Fibroblast of skin of abdomen (primary cell): ENCODE data around the gene GBP2.
"Not testable (repeated sequence)": the region's sequence is repeated elsewhere in the genome, so short reads cannot be mapped to it uniquely, and the experiment has no call there.

Experiments
- DNase-seq: peaks from one replicate; pipeline ENCODE4 v3.0.0-alpha.2; 2013

Gene GBP2

DNA sequence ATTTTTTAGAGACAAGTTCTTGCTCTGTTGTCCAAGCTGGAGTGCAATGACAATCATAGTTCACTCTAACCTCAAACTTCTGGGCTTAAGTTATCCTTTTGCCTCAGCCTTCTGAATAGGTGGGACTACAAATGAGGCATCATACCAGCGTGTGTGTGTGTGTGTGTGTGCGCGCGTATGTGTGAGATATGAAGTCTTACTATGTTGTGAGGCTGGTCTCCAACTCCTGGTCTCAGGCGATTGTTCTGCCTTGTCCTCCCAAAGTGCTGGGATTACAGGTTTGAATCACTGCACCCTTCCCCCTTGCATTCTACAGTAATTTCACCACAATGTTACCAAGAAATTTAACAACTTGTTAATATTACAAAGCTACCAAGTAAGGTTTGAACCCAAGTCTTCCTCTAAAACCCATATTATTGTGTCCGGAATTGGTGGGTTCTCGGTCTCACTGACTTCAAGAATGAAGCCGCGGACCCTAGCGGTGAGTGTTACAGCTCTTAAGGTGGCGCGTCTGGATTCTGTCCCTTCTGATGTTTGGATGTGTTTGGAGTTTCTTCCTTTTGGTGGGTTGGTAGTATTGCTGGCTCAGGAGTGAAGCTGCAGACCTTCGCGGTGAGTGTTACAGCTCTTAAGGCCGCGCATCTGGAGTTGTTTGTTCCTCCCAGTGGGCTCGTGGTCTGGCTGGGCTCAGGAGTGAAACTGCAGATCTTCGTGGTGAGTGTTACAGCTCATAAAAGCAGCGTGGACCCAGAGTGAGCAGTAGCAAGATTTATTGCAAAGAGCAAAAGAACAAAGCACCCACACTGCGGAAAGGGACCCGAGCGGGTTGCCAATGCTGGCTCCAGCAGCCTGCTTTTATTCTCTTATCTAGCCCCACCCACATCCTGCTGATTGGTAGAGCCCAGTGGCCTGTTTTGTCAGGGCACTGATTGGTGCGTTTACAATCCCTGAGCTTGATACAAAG lies 970 bp upstream of the GBP2 start:
- DNase-seq = not testable (repeated sequence)

DNA sequence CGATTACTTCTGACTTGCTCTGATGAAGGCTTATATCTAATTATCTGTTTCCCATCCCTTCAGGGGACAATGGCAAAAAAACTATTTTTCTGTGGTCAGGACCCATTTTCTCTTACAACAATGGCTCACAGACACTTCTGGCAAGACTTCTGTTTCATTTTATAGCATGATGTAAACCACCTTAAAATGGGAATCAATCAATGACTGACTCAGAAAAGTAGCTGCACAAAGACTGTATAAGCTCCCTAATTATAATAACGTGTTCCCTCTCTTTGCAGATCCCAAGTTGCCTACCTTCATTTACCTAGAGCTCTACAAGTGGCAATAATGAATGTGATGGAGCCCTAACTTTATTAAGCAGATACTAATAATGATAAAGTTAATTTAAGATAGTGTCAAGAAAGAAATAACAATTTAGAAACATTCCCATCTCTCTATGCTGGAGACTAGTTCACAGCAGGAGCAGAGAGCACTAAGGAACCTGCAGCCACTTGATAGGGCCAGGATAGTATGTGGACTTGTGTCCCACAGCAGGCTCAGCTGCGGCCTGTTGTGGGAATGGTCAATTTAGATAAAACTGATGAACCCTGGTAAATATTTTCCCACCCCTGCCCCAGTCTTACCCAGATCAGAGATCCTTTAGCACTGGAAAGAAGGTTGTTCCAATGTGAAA lies 538 bp downstream of the GBP2 start:
- DNase-seq = peak; percentile 4

DNA sequence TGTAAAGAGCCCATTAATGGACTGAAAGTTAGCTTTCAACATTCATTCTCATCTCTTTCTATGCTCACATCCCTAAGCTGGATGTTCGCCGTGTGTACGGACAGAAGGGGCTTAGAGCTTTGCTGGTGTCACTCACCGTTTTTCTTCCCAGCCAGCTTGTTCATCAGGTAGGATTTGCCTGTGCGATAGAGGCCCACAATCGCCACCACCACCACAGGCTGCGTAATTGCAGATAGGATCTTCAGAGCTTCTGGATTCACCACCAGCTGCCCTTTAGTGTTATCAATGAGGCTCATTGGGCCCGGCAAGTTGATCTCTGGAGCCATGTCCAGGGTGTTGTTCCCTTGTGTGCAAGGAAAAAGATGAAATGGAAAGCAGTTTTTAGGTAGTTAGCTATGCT lies 4.3 kb downstream of the GBP2 start:
- no peak for DNase-seq

DNA sequence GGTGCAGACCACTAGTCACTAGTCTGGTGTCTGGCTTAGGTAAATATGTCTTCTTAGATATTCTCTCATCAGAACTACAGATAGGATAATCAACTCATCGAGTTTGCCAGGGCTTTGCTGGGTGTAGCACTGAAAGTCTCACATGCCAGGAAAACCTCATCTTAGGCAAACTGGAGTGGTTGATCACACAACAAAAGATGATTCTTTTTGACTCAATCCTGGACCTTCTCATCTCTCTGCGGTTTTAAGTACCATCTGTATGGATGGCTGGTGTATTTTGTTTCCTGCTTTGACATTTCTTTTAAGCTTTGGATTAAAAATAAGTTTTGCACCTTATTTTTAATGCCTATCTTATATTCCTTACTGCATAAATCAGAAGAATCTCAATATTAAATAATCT lies 11.3 kb downstream of the GBP2 start:
- DNase-seq = no peak

DNA sequence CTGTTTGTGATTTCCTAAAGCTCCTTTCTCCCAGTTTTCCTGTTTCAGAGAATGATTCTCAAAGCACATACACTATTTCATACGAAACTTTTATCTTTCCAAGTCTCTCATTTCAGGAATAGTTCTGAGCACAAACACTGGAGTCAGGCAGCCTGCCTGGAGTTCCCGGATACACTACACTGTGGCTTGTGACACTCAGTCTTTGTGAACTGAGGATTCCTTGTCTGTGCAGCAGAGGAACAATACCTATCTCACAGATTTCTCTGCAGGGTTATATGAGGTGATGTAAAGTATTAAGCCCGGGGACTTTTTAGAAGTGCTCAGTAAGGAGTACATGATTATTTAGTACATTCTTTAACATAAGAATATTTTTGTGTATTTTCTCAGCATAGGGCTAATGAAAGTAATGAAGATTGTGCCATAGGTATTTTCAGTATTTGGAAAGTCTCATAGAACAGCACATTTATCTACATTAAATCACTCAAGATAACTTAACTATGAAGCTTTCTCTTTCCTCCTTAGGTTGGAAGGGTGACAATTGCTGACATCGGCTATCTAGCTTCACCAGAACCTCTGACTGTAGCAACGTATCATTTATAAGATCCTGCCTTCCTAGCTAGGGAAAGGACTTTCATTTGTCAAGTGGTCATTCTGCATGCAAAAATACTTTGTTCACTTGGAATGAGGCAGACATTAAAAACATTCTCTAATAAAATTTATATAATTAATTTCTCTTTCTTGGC lies 12.9 kb downstream of the GBP2 start:
- DNase-seq = no peak

DNA sequence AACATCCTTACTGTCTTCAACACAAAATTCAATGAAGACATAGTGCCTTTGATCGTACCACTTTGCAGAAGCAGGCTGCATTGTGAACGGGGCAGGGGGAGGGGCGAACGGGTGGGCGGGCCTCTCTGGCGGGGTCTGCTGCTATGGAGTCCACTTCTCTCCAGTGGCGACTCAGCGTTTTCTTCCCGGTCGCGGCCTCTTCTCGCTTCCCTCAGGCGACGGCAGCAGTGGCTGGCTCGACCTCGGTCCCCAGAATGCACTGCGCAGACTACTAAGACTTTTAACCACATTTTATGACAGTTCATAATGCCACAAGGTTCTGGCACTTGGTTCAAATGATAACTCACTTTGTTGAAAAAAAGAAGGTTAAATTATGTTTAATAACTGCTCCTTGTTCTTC lies 21.2 kb downstream of the GBP2 start:
- no peak for DNase-seq

DNA sequence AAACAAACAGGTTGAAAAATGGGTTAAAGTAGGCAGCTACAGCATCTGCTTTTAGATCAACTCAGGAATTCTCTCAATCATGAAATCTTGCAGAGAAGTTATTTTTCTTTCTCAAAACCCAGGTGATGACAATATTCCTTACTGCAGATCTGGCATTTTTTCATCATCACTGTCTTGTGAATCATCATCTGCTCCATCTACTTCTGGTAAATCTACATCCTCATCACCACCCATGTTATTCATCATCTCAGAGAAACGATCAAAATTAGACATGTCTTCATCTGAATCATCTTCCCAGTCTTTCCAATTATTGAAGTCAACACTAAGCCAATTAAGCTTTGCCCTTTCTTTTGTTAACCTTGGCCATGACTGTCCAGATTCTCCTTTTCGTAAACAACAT lies 21.8 kb downstream of the GBP2 start:
- DNase-seq = peak; percentile 62

DNA sequence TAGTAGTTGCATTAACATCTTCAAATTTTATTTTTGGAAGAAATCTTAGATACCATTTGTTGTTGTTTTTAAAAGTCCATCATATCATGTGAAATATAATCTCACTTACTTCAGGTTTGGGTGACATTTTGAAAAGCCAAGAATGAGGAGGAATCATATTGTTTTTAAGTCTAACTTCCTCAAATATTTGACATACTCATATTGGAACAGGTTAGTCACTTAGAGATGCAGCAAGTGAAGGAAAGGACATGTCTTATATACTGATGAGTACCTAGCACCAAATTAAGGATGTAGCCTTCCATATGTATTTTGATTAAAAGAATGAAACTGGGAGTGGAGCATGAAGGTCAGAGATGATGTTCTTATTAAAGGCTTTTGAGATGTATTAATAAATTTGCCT lies 23.9 kb downstream of the GBP2 start:
- no peak for DNase-seq

DNA sequence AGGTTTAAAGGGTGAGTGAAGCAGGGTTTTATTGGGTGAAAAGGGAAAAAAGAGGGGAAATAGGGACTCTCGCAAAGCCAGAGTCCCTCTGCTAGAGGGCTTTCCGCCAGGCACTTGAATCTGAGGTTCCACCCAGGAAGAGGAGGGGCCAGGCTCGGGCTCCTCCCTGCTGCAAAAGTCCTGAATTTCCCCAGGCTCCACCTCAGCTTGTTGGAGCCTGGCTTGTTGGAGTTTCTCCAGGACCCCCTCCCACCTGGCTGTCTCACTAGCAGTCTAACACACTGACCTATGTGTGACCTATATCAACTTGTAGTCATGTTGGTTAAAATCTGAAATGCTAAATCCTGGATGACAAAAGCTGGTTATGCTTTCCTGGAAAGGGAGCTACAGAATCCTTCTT lies 25.5 kb downstream of the GBP2 start:
- DNase-seq = no peak

DNA sequence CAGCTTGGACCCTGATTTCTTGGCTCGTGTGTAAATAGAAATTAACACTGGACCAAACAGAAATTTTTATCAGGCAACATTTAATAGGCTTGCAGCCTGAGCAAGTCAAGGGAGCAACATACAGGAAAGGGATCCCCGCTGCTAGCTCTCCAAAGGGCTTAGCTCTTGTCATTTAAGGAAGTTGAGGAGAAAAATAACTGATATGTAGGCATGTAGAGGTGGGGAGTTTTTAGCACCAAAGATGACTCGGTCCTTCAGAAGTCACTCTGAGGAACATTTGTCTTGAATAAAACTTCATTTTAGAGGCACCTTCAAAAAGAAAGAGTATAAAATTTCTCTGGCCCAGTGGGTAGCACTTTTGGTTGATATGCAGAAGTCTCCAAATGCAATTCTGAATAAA lies 27.1 kb downstream of the GBP2 start:
- no peak for DNase-seq

DNA sequence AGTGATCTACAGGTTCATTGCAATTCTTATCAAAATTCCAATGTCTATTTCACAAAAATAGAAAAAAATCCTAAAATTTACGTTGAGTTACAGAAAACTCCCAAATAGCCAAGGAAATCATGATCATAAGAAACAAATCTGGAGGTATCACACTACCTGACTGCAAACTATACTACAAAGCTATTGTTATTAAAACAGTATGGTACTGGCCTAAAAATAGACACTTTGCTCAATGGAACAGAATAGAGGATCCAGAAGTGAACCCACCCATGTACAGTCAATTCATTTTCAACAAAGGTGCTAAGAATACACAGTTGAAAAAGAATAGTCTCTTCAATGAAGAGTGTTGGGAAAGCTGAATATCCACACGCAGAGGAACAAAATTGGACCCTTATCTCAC lies 30.2 kb downstream of the GBP2 start:
- no peak for DNase-seq

DNA sequence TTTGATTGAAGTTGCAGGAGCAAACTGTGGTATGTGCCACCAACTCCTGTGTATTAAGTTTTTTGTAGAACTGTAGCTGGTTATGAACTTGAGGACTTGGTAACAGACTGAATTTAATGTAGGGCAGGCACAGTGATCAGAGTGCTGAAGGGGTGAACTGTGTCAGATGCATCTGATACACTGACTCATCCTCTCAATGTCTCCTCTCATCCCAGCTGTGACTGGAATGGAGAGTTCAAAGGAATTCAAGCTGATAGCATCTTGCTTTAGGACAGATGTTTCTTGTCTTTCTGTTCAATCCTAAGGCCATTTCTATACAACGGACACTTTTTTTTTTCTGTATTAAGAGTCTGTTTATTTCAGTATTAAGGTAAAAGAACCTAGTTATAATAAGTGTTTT lies 36.0 kb downstream of the GBP2 start:
- no peak for DNase-seq

DNA sequence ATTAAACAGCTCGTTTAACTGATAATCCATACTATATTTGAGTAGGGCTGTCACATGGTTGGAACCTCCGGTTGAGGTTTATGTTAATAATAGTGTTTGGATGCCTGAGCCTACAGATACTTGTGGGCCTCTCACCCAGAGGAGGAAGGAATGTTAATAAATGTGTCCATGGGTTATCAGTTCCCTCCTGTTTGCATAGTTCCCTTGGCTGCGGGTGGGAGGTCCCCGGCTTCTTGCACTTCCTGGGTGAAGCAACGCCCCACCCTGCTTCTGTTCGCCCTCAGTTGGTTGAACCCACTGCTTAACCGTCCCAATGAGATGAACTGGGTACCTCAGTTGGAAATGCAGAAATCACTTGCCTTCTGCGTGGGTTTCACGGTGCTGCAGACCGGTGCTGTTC lies 37.3 kb downstream of the GBP2 start:
- no peak for DNase-seq

DNA sequence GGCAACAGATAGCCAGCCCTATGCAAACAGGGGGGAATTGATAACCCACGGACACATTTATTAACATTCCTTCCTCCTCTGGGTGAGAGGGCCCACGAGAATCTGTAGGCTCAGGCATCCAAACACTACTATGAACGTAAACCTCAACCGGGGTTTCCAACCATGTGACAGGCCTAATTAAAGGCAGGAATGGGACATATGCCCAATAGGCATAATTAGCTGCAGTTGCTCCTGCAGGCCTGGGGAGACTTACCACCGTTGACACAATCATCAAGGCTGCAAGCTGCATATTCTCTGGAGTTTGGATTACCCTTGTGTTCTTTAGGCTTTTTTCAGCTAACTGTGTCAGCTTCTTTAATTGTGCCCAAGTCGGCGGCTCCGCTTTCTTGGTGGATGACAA lies 38.7 kb downstream of the GBP2 start:
- DNase-seq = peak; percentile 52

DNA sequence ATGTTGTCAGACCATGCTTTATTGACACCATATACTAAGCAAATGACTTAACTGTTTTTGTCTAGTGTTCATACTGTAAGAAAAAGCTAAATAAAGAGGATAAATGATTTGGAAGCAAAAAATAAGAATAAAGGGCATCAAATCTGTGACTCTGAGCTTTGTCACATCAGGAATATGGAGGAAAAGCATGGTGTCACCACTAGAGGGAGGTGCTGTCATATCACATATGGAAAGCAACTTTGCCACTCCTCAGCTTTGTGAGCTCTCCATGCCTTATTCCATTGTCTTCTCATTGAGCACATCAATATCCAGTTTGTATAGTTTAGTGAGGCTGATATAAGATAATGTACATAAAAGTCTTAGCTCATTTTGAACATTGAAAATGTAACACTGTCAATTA lies 40.1 kb downstream of the GBP2 start:
- no peak for DNase-seq

DNA sequence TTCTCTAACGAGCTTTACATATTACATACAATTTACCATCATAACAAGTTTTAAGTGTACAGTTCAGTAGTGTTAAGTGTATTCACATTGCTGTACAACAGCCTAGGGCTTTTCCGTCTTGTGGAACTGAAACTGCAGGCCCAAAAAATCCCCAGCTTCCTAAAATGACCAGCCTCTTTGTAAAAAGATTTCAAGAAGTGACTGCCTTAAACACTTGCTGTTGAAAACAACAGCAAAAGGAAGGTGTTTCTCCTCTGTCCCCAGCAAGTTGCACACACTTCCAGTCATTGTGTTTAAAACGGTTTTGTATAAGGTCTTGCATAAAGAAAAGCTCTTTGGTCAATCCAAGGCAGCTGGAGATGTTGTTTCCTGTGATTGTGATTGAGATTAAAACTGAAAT lies 44.9 kb downstream of the GBP2 start:
- DNase-seq = no peak

DNA sequence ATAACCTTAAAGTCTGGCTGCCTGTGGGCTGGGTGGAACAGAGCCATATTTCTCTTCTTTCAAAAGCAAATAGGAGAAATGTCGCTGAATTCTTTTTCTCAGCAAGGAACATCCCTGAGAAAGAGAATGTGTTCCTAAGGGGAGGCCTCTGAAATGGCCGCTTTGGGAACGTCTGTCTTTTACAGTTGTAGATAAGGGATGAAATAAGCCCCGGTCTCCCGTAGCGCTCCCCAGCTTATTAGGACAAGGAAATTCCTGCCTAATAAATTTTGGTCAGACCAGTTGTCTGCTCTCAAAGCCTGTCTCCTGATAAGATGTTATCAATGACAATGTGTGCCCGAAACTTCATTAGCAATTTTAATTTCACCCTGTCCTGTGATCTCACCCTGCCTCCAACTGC lies 45.8 kb downstream of the GBP2 start:
- not testable (repeated sequence) for DNase-seq

DNA sequence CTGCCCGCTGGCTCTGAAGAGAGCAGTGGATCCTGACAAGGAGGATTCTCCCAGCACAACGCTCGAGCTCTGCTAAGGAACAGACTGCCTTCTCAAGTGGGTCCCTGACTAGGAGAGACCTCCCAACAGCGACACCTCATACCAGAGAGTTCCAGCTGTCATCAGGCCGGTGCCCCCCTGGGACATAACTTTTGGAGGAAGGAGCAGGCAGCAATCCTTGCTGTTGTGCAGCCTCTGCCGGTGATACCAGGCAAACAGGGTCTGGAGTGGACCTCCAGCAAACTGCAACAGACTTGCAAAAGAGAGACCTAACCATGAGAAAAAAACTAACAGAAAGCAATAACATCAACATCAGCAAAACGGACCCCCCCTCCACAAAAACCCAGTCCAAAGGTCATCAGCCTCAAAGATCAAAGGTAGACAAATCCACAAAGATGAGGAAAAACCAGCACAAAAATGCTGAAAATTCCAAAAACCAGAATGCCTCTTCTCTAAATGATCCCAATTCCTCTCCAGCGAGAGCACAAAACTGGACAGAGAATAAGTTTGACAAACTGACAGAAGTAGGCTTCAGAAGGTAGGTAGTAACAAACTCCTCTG lies 53.3 kb downstream of the GBP2 start:
- not testable (repeated sequence) for DNase-seq

DNA sequence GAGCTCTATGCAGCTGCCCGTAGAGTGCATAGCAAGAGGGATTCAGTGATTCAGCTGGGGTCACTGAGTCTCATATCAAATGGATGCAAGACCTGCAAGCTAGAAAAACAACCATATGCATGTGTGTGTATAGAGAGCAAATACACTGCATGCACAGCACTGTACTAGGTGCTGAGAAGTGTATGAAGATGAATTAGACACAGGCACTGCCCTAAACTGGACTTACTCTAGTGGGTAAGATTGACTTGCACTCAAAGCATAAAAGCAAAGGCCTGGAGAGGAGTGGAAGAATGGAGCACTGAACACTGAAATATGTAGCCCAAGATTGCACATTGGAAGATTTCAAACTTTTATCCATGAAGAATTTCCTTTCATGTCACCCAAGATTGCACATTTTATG lies 55.4 kb downstream of the GBP2 start:
- DNase-seq = no peak

DNA sequence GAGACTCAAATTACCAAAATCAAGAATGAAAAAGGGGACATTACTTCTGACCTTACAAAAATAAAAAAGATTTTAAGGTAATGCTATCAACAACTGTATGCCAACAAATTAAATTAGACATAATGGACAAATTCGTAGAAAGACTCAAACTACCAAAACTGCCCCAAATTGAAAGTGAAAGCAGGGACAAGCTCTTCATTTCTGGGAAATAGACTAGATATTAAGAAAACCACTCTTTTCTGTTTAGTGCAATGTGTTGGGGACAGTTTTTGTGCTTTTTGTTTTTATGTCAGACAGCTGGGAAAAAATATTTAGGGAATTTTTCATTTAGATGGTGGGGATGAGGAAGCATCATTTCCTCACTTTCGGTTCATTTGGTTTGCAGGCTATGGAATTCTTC lies 56.0 kb downstream of the GBP2 start:
- DNase-seq = no peak

DNA sequence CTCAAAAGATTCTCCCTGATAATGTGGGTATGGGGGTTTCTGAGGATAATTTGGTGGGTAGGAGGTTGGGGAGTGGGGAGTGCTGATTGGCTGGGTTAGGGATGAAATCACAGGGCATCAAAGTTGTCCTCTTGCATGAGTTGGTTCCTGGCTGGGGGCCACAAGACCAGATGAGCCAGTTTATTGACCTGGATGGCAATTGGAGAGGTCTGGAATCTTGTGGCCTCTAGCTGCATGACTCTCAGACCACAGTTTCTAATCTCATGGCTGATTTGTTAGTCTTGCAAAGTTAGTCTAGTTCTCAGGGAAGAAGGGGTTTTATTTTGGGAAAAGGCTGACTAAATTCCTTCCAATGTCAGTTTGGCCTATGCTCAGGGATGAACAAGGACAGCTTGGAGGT lies 57.6 kb downstream of the GBP2 start:
- peak; percentile 75 for DNase-seq

DNA sequence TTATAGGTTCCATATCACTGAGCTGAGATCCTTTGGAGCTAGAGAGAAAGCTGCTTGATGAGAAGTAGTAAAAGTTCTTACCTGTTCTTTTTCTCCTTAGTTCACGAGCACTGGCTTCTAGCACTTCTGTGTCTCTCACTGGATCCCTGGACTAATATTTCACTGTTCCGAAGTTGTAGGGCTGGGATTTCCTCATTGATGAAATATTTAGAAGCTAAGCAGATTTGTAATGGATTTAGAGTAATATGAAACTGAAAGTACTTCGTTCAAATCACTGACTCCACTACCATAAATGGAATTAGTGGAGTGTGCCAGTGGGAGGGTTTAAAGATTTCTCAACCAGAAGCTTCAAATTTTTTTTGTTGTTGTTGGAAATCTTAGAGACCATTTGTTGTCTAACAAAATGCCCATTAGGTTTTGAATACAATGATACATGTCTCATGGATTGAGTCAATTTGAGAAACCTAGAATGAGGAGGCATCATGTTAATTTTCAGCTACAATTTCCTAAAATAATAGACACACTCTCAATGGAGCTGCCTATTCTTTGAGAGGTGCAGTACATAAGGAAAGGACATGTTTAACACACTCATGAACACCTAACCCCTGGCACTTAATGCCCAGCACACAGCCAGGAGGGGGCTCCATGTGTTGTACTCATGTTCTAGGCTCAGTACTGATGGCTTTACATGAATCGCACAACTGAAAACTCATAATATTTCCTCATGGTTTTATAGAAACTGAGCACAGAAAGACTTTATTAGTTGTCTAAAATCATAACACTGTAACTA lies 60.6 kb downstream of the GBP2 start, which contains the start of gene GBP1:
TSS of gene GBP1 (minus strand) at position 130 of the 790 bp plus-strand sequence. CDS start 1,974 bp downstream, outside the sequence.
- peak; percentile 85 for DNase-seq
